Prostate gland (tissue), 2 donors: ENCODE measurements around the gene GRID1. TPM values are rescaled to one million over a fixed set of nuclear protein-coding genes. Genes with fewer than 3 reads are reported as not detected.

ENCODE experiments used
- DNase-seq: peaks from one replicate; pipeline ENCODE4 v3.0.0-alpha.2; 2019; ENCODE audit warnings: low spot score
- H3K27ac ChIP-seq, 2 donors: fragments of 200-600 bp; sonication (generic); 2 replicates each; pipeline ENCODE4 v1.5.1; 2017 to 2019
- H3K27me3 ChIP-seq: fragments of 200-600 bp; sonication (generic); replicated peaks from 2 replicates; pipeline ENCODE4 v1.5.1; 2019; ENCODE audit not compliant: insufficient read depth
- H3K36me3 ChIP-seq, 2 donors: fragments of 200-600 bp; sonication (generic); 1 replicate in 1 of 2; 2 replicates in 1 of 2; pipeline versions ENCODE4 v1.5.1 to v1.8.1; 2017 to 2019
- H3K4me1 ChIP-seq: fragments of 200-600 bp; sonication (generic); replicated peaks from 2 replicates; pipeline ENCODE4 v1.5.1; 2019
- H3K4me3 ChIP-seq, 2 donors: fragments of 200-600 bp; sonication (generic); 2 replicates each; pipeline ENCODE4 v1.5.1; 2017 to 2019
- H3K9me3 ChIP-seq: fragments of 200-600 bp; sonication (generic); 2 replicates; pipeline ENCODE4 v1.5.1; 2017
- POLR2A ChIP-seq: fragments of 450-650 bp; IDR thresholded peaks from one replicate; pipeline ENCODE4 v1.6.1; 2016; ENCODE audit warnings: antibody characterized with exemption, mild to moderate bottlenecking
- POLR2AphosphoS5 ChIP-seq: sonication (generic); formaldehyde crosslinking; IDR thresholded peaks from one replicate; pipeline ENCODE4 v1.6.1; 2017; ENCODE audit warnings: antibody characterized with exemption
- WGBS: methylation state at CpG from one replicate; pipeline ENCODE4 v1.1.5; 2018; 5-methylcytosine and 5-hydroxymethylcytosine counted together
- intact Hi-C: fragments of 100-400 bp; cut with DNase I; formaldehyde crosslinking; loops from one replicate; pipeline ENCODE4 v1.14.2; 2022
- total RNA-seq, 2 donors: library from RNA; depleted of rRNA; stranded (reverse); fragments of >200 nt; gene quantifications; one replicate each; pipeline ENCODE4 v1.1.0, GENCODE V29; 2016
- TF ChIP-seq, protein P1 (sequence below), 4 experiments: fragments of 200-600 bp in 2 of 4; fragments of 450-650 bp in 2 of 4; sonication (generic) in 2 of 4; IDR thresholded peaks; 1 replicate in 3 of 4; 2 replicates in 1 of 4; pipeline ENCODE4 v1.5.1; 2016 to 2019; ENCODE audit warnings: antibody characterized with exemption in 4 of 4, mild to moderate bottlenecking in 2 of 4, moderate library complexity in 2 of 4

Gene GRID1
- total RNA-seq, 2 donors from 2014 or later: 1.0 to 10.0 TPM

- Histone ChIP-seq H3K4me1 (no peaks in the 10 kb centered on the region), H3K27me3 (no peaks in the 10 kb centered on the region), H3K36me3 (no peaks in the 10 kb centered on the region), H3K9me3 (no peaks in the 10 kb centered on the region), H3K27ac (no peak overlapping the region), H3K4me3 (no peak overlapping the region)
- no peak for DNase-seq
- intact Hi-C loops: no loop called here
- WGBS: 80% methylated on average over 1 of the region's 1 CpG
- TF ChIP-seq POLR2AphosphoS5 (no peak), POLR2A (no peak)
- TF ChIP-seq, protein P1, sequence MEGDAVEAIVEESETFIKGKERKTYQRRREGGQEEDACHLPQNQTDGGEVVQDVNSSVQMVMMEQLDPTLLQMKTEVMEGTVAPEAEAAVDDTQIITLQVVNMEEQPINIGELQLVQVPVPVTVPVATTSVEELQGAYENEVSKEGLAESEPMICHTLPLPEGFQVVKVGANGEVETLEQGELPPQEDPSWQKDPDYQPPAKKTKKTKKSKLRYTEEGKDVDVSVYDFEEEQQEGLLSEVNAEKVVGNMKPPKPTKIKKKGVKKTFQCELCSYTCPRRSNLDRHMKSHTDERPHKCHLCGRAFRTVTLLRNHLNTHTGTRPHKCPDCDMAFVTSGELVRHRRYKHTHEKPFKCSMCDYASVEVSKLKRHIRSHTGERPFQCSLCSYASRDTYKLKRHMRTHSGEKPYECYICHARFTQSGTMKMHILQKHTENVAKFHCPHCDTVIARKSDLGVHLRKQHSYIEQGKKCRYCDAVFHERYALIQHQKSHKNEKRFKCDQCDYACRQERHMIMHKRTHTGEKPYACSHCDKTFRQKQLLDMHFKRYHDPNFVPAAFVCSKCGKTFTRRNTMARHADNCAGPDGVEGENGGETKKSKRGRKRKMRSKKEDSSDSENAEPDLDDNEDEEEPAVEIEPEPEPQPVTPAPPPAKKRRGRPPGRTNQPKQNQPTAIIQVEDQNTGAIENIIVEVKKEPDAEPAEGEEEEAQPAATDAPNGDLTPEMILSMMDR (IDR thresholded peaks at IDR 0.05): no peak
Observed at GRCh38 chr10:85650791-85651496, 715.7 kb downstream of the GRID1 start.

DNA sequence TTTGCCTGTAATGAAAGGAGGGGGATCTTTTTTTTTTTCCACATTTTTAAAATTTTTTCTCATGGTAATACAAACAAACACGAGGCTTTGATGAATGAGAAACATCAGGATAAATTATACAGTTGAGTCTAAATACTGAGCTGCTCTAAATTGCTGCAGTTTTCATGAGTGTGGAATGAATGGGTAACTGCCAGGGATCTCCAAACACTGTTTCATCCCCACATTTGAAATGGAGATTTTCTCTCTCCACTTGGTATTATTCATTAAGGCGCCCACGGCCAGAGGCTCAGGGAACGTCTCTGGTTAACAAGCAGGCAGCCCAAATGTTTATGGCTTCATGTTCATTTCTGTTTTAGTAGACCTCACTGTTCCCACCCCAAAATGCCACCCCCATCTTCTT, 717.1 kb downstream of the GRID1 start:
- 45% methylated on average over 4 of the region's 4 CpGs for WGBS
- Histone ChIP-seq H3K4me3 (no peak overlapping the region), H3K27ac (no peak overlapping the region), H3K27me3 (no peaks in the 10 kb centered on the region), H3K4me1 (no peaks in the 10 kb centered on the region), H3K36me3 (no peaks in the 10 kb centered on the region), H3K9me3 (no peaks in the 10 kb centered on the region)
- TF ChIP-seq, protein P1 (IDR thresholded peaks at IDR 0.05): no peak
- DNase-seq: no peak
- intact Hi-C loops: no loop called here

DNA sequence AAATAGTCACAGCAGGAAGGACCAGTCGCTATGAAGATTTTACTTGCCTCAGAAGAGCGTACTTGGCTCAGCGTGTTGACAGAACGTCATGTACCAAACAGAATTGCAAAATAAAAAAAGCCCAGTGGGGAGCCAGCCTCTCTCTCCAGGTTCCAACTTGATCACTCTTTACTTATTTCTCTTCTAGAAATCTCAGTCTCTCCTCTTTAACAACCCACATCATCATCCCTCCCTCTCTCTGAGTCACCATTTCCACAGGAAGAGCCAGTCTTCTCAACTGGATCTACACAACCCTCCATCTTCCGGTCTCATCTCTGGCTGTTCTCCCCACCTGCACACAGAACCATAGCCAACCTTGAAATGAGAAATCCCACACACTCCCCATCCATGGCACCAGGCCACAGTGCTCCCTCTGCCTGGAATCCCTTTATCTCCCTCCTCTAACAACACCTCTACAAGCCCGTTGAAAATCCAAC, 718.3 kb downstream of the GRID1 start:
- DNase-seq: no peak
- TF ChIP-seq POLR2AphosphoS5 (peak; percentile 12), POLR2A (no peak)
- Histone ChIP-seq H3K27me3 (no peaks in the 10 kb centered on the region), H3K4me1 (no peaks in the 10 kb centered on the region), H3K36me3 (no peaks in the 10 kb centered on the region), H3K9me3 (no peaks in the 10 kb centered on the region), H3K4me3 (no peak overlapping the region), H3K27ac (no peak overlapping the region)
- 71% methylated on average over 6 of the region's 6 CpGs for WGBS
- intact Hi-C loops: no loop called here

DNA sequence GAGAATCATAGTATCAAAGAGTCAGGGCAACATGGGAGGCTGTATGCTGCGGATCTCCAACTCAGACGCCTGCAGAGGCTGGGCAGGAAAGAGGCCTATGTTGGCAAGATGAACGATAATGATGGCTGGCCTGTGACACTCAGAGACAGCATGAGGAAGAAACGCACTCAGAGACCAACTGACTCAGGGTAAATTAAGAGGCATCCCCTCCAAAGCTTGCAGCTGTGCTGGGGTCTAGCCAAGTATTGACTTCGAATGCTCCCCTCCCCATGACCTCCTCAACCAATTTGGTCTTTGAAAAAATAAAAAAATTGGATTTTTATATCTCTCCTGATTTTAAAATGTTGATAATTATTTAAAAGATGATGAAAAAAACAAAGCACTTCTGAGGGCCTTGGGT, 718.9 kb downstream of the GRID1 start:
- DNase-seq: no peak
- Histone ChIP-seq H3K9me3 (no peaks in the 10 kb centered on the region), H3K4me3 (no peak overlapping the region), H3K27me3 (no peaks in the 10 kb centered on the region), H3K4me1 (no peaks in the 10 kb centered on the region), H3K27ac (no peak overlapping the region), H3K36me3 (no peaks in the 10 kb centered on the region)
- no peak for TF ChIP-seq POLR2A
- TF ChIP-seq, protein P1 (IDR thresholded peaks at IDR 0.05): no peak
- no peak for TF ChIP-seq POLR2AphosphoS5
- WGBS: 92% methylated on average over 5 of the region's 5 CpGs
- intact Hi-C loops: no loop called here

DNA sequence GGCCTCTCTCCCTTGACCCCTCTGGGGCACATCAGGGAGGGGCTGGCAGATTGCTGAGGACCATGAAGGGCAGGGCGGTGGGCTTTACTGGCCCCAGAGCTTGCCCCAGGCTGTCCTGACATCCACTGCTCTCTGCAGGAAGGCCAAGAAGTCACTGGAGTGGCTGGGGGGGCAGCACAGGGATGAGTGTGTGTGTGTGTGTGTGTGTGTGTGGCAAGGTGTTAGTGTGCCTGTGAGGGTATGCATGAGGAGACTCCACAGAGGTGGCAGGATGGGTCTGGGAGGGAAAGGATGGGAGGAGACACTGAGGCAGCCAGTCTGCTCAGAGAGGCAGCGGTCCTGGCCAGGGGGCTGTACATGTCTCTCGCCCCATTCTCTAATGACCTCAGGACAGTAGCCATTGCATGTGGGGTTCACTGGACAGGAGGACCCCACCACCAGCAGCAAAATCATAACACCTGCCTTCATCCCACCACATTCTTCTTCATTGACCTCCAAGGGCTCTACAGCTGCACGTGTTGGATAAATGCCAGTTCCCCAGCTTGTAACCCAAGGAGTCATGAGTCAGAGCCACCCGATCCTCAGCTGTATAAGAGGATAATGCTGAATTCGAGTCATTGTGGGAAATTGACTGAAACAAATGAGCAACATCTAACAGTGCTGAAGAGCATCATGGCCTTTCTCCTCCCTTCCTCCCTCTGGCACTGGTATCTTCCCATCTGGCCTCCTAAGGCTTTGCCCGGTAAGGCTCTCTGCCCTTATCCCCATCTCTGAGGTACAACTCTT, 720.5 kb downstream of the GRID1 start:
- no peak for DNase-seq
- intact Hi-C loops: no loop called here
- WGBS: 80% methylated on average over 7 of the region's 7 CpGs
- no peaks in the 10 kb centered on the region for H3K27me3 ChIP-seq
- H3K36me3 ChIP-seq: no peaks in the 10 kb centered on the region
- H3K27ac ChIP-seq: no peak overlapping the region
- H3K9me3 ChIP-seq: no peaks in the 10 kb centered on the region
- peaks cover 10% of the 10 kb centered on the region for H3K4me1 ChIP-seq
- TF ChIP-seq POLR2AphosphoS5 (no peak), POLR2A (no peak)
- TF ChIP-seq, protein P1 (IDR thresholded peaks at IDR 0.05): no peak
- H3K4me3 ChIP-seq: no peak overlapping the region
